ENCODE measurements around the gene ABCG4.
"Not testable (repeated sequence)": the region's sequence is repeated elsewhere in the genome, so short reads cannot be mapped to it uniquely, and the experiment has no call there.

The ABCG4 gene

DNA sequence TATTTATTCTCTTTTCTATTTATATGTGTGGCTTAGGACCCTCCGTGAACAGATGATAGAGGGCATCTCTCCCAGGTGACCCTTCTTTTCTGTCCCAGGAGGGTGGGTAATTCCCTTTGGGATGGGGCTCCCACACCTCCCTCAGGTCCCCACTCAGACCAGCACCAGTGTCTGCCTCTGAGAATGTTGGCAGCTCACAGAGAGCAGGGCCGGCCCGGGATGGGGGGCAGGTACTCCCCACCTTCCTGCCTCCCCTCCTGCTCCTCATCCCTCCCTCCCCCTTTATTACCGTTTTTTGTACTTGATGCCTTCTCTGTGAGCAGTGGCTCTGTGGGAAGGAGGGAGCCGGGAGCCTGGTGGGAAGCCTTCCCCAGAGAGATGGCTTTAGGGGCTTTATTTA lies 32.3 kb upstream of the ABCG4 start:
- DNase-seq = no peak

DNA sequence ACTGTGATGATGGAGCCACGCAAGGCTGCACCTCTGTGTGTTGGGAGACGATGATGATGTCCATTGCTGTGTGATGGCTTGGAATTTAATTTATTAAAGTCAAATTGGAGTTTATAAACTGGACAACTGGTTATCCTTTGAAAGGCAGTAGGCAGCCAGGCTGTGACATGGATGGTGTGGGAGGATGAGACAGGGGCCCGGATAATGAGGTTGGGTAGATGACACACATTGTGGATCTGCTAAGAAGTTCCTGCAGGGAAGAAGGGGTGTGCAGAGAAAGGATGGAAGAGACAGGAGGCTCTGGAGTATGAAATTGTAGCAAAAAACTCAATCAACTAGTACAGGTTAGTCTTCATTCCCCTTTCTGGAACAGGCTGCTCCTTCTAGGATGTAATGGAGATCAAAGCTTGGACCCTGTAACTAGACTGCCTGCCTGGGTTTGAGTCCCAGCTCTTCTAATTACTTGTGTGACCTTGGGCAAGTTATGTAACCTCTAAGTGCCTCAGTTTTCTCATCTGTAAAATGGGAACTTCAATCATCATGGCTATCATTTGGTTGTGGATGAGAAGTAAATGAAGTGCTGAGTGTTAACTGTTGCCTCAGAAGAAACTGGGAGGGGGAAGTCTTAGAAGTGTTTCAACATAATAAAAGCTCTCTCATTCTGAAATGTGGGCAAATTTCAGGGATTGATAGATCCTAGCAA lies 31.7 kb upstream of the ABCG4 start:
- DNase-seq = no peak

DNA sequence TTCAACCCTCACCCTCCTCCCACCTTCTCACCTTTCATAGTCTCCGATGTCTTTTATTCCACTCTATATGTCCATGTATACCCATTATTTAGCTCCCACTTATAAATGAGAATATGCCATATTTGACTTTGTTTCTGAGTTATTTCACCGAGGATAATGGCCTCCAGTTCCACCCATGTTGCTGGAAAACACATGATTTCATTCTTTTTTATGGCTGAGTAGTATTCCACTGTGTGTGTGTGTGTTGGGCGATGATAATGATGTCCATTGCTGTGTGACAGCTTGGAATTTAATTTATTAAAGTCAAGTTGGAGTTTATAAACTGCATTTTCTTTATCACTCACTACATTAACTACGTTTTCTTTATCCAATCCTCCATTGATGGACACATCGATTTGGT lies 30.6 kb upstream of the ABCG4 start:
- no peak for DNase-seq

DNA sequence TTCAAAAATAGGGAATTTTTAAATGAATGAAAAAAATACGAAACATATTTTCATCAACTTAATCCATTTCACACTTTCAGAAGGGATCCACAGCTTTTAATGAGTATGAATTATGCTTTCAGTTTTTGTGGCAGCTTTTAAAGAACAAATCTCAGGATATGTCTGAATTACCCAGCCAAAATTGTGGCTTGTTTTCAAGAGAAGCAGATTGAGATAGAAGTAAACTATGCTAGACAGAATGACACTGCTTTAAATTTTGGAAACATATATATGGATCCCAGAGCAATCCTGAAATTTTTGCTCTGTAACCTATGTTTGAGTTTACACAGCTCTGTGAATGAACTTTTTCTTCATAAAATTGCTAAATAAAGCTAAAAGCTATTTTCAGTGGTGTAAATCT lies 29.9 kb upstream of the ABCG4 start:
- no peak for DNase-seq

DNA sequence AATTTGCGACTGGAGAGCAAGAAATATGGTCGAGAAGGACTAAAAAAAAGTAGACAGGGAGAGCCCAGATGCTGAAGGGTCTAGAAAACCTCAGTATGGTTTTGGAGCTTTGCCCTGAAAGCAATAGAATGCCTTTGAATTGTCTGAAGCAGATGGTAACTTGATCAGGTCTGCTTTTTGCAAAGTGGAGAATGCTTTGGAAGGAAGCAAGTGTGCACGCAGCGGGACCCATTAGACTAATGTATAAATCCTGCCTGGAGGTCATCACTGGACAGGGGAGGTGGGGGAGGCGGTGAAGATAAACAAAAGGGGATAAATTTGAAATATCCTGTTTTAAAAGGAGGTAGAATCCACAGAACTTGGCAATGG lies 28.2 kb upstream of the ABCG4 start:
- DNase-seq = no peak

DNA sequence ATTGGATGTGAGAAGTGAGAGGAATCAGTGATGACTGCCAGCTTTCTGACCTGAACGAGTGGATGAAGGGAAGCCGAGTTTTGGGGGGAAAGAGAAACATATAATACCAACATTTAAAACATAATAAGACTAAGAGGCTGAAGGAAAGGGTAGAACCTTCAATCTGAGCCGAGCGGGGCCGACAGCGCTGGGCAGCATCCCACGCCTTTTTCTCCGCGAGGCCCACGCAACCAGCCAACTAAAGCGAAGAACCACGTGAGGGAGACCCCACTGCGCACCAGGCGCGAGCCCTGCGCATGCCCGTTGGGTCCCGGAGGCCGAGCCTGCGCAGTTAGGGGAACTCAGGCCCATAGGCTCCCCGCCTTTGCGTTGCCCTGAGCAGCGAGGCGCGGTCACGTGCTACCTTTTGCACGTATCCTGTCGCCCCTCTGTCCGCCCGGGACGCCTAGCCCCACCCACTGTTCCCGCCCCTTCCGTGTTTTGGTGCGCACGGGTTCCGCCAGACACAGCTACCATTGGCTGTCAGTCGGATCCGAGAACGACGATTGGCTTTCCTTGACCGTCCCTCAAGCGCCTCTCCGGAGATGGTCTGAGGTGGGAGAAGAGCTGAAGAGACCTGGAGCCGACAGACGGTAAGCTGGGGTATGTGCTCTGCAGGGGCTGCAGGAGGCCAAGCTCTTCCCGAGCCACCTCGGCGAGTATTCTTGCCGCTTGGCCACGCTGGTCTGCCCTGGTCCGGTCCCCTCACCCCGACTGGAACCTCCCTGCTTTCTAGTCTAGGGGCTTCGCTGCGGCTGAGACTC lies 27.6 kb upstream of the ABCG4 start, which contains the start of gene HINFP:
Gene HINFP, plus strand, starts transcription at position 573 of the 803 bp plus-strand sequence. CDS start 5,365 bp downstream, outside the sequence.
- DNase-seq = peak; percentile 100

DNA sequence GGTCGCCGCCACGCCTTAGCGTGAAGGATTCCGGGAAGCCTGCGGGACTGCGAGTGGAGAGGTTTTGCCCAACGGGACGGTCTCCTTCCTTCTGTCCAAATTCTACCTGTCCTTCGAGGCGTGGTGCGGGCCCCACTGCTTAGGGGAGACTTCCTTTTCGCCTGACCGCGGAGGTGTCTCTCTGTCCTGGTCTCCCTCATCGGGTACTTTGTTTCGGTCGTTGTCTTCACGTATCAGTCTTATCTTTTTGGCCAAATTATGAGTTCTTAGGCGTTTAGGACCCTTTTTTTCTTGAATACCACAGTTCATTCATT lies 27.1 kb upstream of the ABCG4 start:
- no peak for DNase-seq

DNA sequence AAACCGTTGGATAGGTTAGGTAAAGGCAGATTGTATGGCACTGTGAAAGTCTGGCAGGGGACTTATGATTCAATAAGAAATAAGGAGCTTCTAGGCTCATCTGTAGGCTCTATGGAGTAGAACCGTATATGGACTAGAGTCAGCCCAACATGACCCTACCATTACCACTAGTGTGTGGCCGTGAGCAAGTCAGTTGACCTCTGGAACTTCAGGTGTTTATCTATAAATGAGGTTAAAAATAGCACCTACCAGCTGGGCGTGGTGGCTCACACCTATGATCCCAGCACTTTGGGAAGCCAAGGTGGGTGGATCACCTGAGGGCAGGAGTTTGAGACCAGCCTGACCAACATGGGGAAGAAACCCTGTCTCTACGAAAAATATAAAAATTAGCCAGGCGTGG lies 23.0 kb upstream of the ABCG4 start:
- DNase-seq = no peak

DNA sequence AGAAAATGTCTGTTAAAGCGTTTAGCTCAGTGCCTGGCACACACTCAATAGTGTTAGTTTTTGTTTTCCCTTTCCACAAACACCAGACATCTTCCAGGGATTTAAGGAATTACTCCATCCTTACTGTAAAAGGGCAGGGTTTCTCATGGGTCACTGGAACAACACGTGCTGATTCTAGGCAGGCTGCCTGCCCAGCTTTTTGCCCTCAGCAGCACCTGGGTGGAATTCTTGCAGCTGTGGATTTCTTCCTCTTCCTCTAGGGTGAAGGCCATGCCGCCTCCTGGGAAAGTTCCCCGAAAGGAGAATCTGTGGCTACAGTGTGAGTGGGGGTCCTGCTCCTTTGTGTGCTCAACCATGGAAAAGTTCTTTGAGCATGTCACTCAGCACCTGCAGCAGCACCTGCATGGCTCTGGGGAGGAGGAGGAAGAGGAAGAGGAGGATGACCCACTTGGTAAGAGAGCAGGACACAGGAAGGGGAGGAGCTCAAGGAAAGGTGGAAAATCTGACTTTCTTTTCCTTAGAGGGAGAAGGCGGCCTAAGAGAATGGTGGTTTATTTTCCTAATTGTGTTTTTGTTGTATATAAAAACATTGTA lies 22.1 kb upstream of the ABCG4 start:
- DNase-seq = no peak

DNA sequence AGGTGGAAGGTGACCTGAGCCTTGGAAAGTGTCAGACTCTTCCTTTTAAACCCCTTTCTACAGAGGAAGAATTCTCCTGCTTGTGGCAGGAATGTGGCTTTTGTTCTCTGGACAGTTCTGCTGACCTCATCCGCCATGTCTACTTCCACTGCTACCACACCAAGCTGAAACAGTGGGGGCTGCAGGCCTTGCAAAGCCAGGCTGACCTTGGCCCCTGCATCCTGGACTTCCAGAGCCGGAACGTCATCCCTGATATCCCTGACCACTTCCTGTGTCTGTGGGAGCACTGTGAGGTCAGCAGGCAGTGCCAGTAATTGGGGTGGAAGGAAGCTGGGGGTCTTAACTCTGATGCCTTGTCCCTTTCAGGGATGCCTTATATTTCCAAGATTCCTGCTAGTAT lies 18.2 kb upstream of the ABCG4 start:
- no peak for DNase-seq

DNA sequence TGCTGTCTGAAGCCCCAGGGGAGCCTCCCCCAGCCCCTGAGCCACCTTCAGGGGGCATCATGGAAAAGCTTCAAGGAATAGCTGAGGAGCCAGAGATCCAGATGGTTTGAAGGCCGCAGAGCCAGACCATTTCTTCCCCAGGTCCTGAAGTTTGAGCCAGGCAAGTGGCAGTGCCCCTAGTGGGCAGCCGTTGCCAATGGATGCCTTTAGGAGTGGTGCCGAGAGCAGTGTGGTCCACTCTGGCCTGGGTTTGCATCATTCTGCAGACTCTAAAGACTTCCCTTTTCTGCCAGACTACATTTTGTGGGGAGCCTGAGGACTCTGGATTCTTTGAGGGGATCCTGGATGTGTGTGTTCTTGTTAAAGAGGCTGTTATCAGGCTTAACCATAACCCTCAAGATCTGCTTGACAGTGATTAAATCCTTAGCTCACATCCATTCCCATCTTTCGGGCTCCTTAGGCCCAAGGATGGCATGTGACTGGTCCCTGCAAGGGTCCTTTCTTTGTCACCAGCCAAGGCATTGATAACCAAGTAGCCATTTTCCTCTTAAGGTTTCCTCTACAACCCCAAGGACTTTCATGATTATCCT lies 14.4 kb upstream of the ABCG4 start:
- DNase-seq = no peak

DNA sequence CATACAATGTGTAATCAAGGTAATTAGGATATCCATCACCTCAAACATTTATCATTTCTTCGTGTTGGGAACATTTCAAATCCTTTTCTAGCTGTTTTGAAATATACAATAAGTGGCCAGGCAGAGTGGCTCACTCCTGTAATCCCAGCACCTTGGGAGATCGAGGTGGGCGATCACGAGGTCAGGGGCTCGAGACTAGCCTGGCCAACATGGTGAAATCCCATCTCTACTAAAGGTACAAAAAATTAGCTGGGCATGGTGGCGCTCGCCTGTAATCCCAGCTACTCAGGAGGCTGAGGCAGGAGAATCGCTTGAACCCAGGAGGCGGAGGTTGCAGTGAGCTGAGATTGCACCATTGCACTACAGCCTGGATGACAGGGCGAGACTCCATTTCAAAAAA lies 9.6 kb upstream of the ABCG4 start:
- not testable (repeated sequence) for DNase-seq

DNA sequence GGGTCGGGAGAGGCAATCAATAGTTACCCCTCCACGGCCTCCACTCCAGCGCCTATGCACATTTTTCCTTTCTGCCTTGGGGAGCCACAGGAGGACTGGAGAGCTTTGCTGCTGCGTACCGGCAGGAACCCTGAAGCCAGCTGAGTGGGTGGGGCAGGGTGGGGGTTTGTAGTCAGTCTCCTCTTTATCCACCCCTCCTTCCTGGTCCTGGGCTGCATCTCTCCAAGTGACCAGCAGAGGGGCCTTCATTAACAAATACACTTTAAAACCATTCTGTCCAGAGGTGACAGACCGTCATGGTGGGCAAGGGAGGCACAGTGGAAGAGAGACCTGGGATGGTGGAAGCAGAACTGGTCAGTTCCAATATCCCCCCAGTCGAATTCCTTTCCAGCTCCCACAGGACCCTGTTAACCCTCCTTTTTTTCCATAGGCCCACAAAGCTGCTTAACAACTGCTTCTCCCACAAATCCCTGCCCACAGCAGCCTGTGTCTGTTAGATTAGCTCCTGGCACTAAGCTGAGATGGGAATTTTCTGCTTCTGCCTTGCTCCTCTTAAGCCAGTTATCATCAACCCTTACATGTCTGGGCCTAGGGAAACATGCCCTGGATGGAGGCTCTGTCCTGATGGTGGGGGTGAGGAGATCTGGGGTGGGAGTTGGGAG lies 3.9 kb upstream of the ABCG4 start:
- DNase-seq = peak; percentile 42

DNA sequence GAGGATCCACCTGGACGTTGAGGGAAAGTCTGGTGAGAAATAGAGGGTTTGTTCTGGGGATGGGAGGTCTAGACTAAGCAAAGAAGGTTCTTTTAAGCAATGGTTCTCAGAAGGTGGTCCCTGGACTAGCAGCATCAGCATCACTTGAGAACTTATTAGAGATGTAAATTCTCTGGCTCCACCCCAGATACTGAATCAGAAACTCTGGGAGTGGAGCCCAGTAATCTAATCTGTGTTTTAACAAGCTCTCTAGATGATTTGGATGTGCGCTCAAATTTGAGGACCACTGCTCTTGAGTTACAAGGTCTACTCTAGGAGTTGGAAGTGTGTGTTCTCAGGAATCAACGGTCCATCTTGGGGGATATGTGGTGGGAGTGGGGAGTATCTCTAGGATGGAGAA lies 3.3 kb upstream of the ABCG4 start:
- no peak for DNase-seq

DNA sequence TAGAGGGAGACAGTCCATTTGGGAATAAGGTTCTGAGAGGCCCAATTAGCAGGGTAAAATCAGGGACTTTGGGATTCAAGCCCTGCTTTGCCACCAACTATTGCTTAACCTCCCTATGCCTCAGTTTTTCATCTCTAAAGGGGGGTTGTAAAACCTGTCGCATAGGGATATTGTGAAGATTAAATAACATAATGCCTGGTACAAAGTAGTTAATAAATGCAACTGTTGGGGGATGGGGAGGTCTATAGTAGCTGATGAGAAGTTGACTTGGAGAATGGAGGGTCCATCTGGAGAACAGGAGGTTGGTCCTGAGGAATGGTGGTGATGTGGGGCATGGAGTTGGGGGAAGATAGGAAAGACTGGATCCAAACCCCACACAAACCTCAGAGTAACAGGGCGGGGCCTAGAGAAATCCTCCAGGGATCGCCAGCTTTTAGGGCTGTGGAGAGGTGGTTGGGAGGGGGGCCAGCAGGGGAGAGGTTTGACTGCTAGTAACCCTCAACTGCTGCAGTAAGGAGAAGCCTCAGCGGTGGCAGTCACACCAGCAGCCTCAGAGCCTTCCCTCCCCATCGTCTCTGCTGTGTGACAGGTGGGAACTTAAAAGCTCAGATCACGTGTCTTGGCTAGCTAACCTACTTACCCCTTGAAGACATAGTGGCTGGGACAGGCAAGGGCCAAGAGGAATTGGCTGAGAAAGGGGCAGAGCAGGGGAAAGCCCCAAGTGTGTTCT lies 1.1 kb upstream of the ABCG4 start:
- no peak for DNase-seq

DNA sequence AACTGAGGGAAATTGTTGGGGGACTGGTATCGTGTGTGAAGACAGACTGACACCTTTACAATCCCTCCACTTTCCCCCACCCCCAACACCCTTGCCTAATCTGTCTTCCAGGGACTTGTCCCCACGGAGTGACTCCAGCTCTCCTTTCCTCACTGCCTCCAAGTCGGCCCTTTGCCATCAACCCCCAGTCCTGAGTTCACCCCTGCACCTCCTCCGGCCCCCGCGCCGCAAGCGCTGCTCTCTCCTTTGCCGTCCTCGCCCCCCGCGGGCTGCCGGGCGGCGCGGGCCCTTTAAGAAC lies 183 bp upstream of the ABCG4 start:
- no peak for DNase-seq

DNA sequence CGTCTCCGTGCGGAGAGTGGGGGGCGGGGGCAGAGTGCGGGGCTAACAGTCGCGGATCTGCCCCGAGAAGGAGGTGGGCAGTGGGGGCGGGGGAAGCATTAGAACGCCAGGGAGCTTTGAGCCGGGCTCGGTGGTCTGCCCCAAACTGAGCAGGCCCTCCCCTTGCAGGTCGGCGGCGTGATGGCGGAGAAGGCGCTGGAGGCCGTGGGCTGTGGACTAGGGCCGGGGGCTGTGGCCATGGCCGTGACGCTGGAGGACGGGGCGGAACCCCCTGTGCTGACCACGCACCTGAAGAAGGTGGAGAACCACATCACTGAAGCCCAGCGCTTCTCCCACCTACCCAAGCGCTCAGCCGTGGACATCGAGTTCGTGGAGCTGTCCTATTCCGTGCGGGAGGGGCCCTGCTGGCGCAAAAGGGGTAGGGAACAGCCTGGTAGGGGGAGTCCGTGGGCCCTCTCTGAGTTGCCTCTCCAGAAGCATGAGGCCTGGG lies 979 bp downstream of the ABCG4 start:
- DNase-seq = no peak

DNA sequence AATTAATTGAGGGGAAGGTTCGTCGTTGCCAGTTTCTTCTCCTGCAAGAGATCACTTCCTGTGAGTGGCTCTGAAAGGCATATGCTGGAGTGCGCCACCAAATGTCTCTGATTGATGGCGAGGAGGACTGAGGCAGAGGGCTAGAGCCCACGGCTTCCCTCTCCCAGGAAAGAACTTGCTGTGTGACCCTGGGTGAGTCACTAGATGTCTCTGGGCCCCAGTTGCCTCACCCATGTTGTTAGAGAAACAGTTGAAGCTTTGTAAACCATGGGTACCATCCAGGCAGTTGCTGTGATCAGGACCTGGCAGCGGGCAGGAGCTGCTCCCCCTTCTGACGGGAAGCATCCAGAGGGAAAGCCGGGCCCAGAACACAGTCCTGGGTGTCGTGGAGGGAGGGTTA lies 3.2 kb downstream of the ABCG4 start:
- DNase-seq = no peak

DNA sequence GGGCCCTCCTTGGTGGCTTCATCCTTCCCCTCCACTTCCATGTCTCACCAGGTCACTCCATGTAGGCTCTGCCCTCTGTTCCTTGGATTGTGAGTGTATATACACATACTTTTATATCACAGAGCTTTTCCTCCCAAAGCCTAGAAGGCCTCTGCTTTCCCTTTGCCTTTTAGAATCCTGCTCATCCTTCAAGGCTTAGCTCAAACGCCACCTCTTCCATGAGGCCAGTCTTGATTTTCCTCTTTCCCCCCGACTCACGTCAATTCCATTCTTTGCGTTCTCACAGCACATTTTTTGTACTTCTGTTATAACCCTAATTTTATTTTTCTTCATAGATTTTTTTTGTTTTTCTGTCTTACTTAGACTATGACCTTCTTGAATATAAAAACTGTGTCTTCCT lies 3.8 kb downstream of the ABCG4 start:
- DNase-seq = no peak

DNA sequence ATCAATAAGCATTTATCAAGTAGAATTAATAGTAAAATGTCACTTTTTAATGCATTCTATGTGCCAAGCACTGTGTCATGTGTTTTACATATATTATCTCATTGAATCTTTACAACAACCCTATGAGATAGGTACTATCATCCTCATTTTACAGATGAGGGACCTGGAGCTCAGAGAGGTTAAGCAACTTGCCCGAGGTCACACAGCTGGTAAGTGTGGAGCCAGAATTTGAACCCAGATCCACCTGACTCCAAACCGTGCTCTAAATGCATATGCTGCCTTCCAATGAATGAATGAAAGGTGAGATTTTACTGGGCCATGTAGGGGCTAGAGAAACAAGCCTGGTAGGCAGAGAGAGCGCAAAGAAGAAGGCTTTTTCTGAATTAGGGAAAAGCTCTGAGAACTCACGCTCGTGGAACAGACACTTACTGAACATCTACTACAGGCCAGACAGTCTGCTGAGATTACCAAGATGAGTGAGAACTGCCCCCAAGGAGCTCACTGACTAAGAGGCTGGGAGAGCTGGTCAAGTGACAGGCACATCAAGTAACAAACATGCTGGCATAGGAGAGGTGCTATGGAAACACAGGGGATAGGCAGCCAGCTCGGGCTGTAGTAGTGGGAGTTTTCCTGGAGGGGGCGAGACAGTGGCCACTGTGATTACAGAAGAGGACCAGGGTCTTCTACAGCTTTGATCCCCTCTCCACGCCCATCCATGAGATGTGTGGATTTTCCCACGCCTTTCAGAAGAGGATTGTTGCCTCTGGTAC lies 4.4 kb downstream of the ABCG4 start:
- DNase-seq = no peak

DNA sequence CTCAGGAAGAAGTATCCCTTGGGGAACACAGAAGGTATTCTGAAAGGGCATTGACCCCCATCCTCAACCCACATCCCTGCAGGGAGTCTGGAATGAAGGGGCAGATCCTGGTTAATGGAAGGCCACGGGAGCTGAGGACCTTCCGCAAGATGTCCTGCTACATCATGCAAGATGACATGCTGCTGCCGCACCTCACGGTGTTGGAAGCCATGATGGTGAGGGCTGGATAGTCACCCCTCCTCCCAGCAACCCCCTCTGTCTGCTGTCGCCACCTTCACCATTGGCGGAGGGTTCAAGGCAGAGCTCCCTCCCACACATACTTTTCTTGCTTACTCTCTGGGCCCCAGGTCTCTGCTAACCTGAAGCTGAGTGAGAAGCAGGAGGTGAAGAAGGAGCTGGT lies 5.3 kb downstream of the ABCG4 start:
- DNase-seq = no peak
